GM23338 (cell line): ENCODE results near the gene KIRREL3. TPM values are rescaled to one million over a fixed set of nuclear protein-coding genes. Genes with fewer than 3 reads are reported as not detected.

Source experiments
- ATAC-seq: fragments of 200-7000 bp; cut with Tn5 transposase; 3 replicates; pipeline ENCODE4 v1.9.1; 2020
- DNase-seq: peaks from one replicate; pipeline ENCODE4 v3.0.0-alpha.2; 2015; ENCODE audit warnings: low spot score
- H2AFZ ChIP-seq: fragments of 200-600 bp; sonication (generic); 2 replicates; pipeline ENCODE4 v1.8.0; 2016; ENCODE audit warnings: antibody characterized with exemption, mild to moderate bottlenecking, moderate library complexity
- H3F3A ChIP-seq: fragments of 200-600 bp; sonication (generic); replicated peaks from 2 replicates; pipeline ENCODE4 v1.8.0; 2017; ENCODE audit warnings: antibody characterized with exemption, mixed run types, low read depth
- H3K27ac ChIP-seq: fragments of 200-600 bp; sonication (generic); 2 replicates; pipeline ENCODE4 v1.6.1; 2016; ENCODE audit warnings: low read depth
- H3K27me3 ChIP-seq: fragments of 200-600 bp; sonication (generic); 2 replicates; pipeline ENCODE4 v1.8.0; 2016; ENCODE audit warnings: mild to moderate bottlenecking, mixed run types, moderate library complexity; ENCODE audit not compliant: insufficient read depth
- H3K36me3 ChIP-seq: fragments of 200-600 bp; sonication (generic); 2 replicates; pipeline ENCODE4 v1.8.0; 2016; ENCODE audit warnings: mild to moderate bottlenecking; ENCODE audit not compliant: insufficient read depth
- H3K4me1 ChIP-seq: fragments of 200-600 bp; sonication (generic); 2 replicates; pipeline ENCODE4 v1.8.0; 2016; ENCODE audit warnings: mild to moderate bottlenecking, moderate library complexity; ENCODE audit not compliant: insufficient read depth
- H3K4me2 ChIP-seq: fragments of 200-600 bp; sonication (generic); 2 replicates; pipeline ENCODE4 v1.7.1; 2017; ENCODE audit warnings: mixed run types
- H3K4me3 ChIP-seq: fragments of 200-600 bp; sonication (generic); 2 replicates; pipeline ENCODE4 v1.6.1; 2016; ENCODE audit warnings: mixed run types
- H3K79me2 ChIP-seq: fragments of 200-600 bp; sonication (generic); replicated peaks from 2 replicates; pipeline ENCODE4 v1.8.0; 2017; ENCODE audit warnings: mild to moderate bottlenecking; ENCODE audit not compliant: insufficient read depth
- H3K9me2 ChIP-seq: fragments of 200-600 bp; sonication (generic); 2 replicates; pipeline ENCODE4 v1.8.0; 2017; ENCODE audit not compliant: insufficient read depth
- H4K20me1 ChIP-seq: fragments of 200-600 bp; sonication (generic); replicated peaks from 2 replicates; pipeline ENCODE4 v1.8.0; 2017; ENCODE audit warnings: mild to moderate bottlenecking; ENCODE audit not compliant: insufficient read depth
- H3K27ac Mint-ChIP-seq: 2 replicates; pipeline ENCODE4 v1.8.0; 2020; ENCODE audit warnings: inconsistent platforms, mild to moderate bottlenecking, moderate library complexity, mixed read lengths
- H3K27me3 Mint-ChIP-seq: 3 replicates; pipeline ENCODE4 v1.8.0; 2022; ENCODE audit warnings: low read depth, mild to moderate bottlenecking, moderate library complexity, mixed read lengths, inconsistent platforms; ENCODE audit not compliant: insufficient read depth, poor library complexity
- H3K36me3 Mint-ChIP-seq: 3 replicates; pipeline ENCODE4 v1.8.0; 2021; ENCODE audit warnings: low read depth, mild to moderate bottlenecking, inconsistent platforms, moderate library complexity, mixed read lengths
- H3K4me1 Mint-ChIP-seq: 3 replicates; pipeline ENCODE4 v1.8.0; 2020; ENCODE audit warnings: mild to moderate bottlenecking, inconsistent platforms, mixed read lengths
- H3K4me3 Mint-ChIP-seq: 3 replicates; pipeline ENCODE4 v1.8.0; 2021; ENCODE audit warnings: moderate library complexity, mild to moderate bottlenecking, inconsistent platforms, mixed read lengths
- H3K9me3 Mint-ChIP-seq: 3 replicates; pipeline ENCODE4 v1.8.0; 2020; ENCODE audit warnings: moderate library complexity, mild to moderate bottlenecking, inconsistent platforms, mixed read lengths
- EZH2phosphoT487 ChIP-seq: fragments of 200-600 bp; sonication (generic); IDR thresholded peaks from one replicate; pipeline ENCODE4 v1.8.1; 2018; ENCODE audit warnings: antibody characterized with exemption; ENCODE audit not compliant: unreplicated experiment
- NANOG ChIP-seq: IDR thresholded peaks from 2 replicates; pipeline ENCODE4 v1.6.1; 2016; ENCODE audit warnings: antibody characterized with exemption, borderline replicate concordance
- POLR2AphosphoS5 ChIP-seq: IDR thresholded peaks from 2 replicates; pipeline ENCODE4 v1.6.1; 2016; ENCODE audit warnings: antibody characterized with exemption, low read depth
- STAT1 ChIP-seq: IDR thresholded peaks from one replicate; pipeline ENCODE4 v1.6.1; 2016; ENCODE audit warnings: antibody characterized with exemption; ENCODE audit not compliant: unreplicated experiment
- ZNF114 ChIP-seq: fragments of 250-450 bp; sonication (Bioruptor Pico); IDR thresholded peaks from 2 replicates; pipeline ENCODE4 v1.5.0; 2020; ENCODE audit warnings: mild to moderate bottlenecking, moderate library complexity
- ZNF331 ChIP-seq: fragments of 250-450 bp; sonication (Bioruptor Pico); IDR thresholded peaks from 2 replicates; pipeline ENCODE4 v1.5.0; 2020; ENCODE audit warnings: low read depth, mild to moderate bottlenecking, moderate library complexity
- ZNF462 ChIP-seq: fragments of 250-450 bp; sonication (Bioruptor Pico); IDR thresholded peaks from 2 replicates; pipeline ENCODE4 v1.5.0; 2020; ENCODE audit warnings: mild to moderate bottlenecking, moderate library complexity
- polyA plus RNA-seq: library from polyadenylated mRNA; unstranded; fragments of >200 nt; fragmentation: Nextera tagmentation; extraction: Ambion mirVana; gene quantifications from 2 replicates; pipeline ENCODE4 v1.2.1, GENCODE V29; 2016
- total RNA-seq: library from RNA; depleted of rRNA; stranded (reverse); fragments of >200 nt; shearing (Covaris generic); gene quantifications from 2 replicates; pipeline ENCODE4 v1.2.3, GENCODE V29; 2014
- TF ChIP-seq, protein P1 (sequence below), 2 experiments: fragments of 200-600 bp in 1 of 2; sonication (generic) in 1 of 2; conservative IDR thresholded peaks; 2 replicates each; pipeline versions ENCODE4 v1.5.1 to v1.6.1; 2016 to 2017; ENCODE audit warnings: antibody characterized with exemption in 2 of 2, low read depth in 2 of 2, mild to moderate bottlenecking in 2 of 2, moderate library complexity in 1 of 2

KIRREL3 gene
- total and polyA plus RNA-seq, 2 experiments from 2014 or later: 0.13 to 1.5 TPM

GRCh38 chr11:126722956-126723664 is 277.5 kb downstream of the KIRREL3 start:
- Histone ChIP-seq H3K27ac (no peak overlapping the region), H2AFZ (no peak overlapping the region), H3K36me3 (no peaks in the 10 kb centered on the region), H3K27me3 (no peaks in the 10 kb centered on the region), H3K4me3 (no peak overlapping the region), H3K4me1 (no peaks in the 10 kb centered on the region), H3F3A (no peaks in the 10 kb centered on the region), H3K9me2 (peaks cover 11% of the 10 kb centered on the region; the same call in 1 of the 2 replicates), H4K20me1 (no peaks in the 10 kb centered on the region), H3K79me2 (no peaks in the 10 kb centered on the region), H3K4me2 (no peak overlapping the region)
- DNase-seq: no peak
- H3K4me3 Mint-ChIP-seq: no peak overlapping the region
- no peaks in the 10 kb centered on the region for H3K36me3 Mint-ChIP-seq
- no peak overlapping the region for H3K27ac Mint-ChIP-seq
- no peaks in the 10 kb centered on the region for H3K9me3 Mint-ChIP-seq
- no peak for ATAC-seq
- TF ChIP-seq STAT1: no peak
- no peak for TF ChIP-seq ZNF462 (CRISPR knock-in tag)
- no peak for TF ChIP-seq ZNF114 (CRISPR knock-in tag)
- TF ChIP-seq NANOG: no peak
- TF ChIP-seq, protein P1, sequence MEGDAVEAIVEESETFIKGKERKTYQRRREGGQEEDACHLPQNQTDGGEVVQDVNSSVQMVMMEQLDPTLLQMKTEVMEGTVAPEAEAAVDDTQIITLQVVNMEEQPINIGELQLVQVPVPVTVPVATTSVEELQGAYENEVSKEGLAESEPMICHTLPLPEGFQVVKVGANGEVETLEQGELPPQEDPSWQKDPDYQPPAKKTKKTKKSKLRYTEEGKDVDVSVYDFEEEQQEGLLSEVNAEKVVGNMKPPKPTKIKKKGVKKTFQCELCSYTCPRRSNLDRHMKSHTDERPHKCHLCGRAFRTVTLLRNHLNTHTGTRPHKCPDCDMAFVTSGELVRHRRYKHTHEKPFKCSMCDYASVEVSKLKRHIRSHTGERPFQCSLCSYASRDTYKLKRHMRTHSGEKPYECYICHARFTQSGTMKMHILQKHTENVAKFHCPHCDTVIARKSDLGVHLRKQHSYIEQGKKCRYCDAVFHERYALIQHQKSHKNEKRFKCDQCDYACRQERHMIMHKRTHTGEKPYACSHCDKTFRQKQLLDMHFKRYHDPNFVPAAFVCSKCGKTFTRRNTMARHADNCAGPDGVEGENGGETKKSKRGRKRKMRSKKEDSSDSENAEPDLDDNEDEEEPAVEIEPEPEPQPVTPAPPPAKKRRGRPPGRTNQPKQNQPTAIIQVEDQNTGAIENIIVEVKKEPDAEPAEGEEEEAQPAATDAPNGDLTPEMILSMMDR (conservative IDR thresholded peaks at IDR 0.05; ENCODE audit: low read depth in 2 of 2): no peak
- TF ChIP-seq ZNF331: no peak
- no peak for TF ChIP-seq POLR2AphosphoS5
- no peak for TF ChIP-seq EZH2phosphoT487
- H3K4me1 Mint-ChIP-seq: no peaks in the 10 kb centered on the region; the same call in 2 of the 3 replicates
- peaks cover 4% of the 10 kb centered on the region for H3K27me3 Mint-ChIP-seq
